Left ventricle myocardium superior (tissue), 1 donor: ENCODE data around the gene ZNF860. TPM values are rescaled to one million over a fixed set of nuclear protein-coding genes. Genes with fewer than 3 reads are reported as not detected.

Experiments
- ATAC-seq: fragments of 200-7000 bp; cut with Tn5 transposase; one replicate; pipeline ENCODE4 v1.9.1; 2020; ENCODE audit warnings: mild to moderate bottlenecking, moderate library complexity
- DNase-seq: peaks from one replicate; pipeline ENCODE4 v3.0.0-alpha.2; 2020
- intact Hi-C: fragments of 100-400 bp; cut with micrococcal nuclease; formaldehyde crosslinking; loops from one replicate; pipeline ENCODE4 v1.11.0; 2022
- total RNA-seq: library from RNA; stranded (reverse); fragmentation: NEBNext Ultra II Directional; extraction: Animal tissue kit (Norgen Biotek cat#: 25700); gene quantifications from one replicate; pipeline ENCODE4 v1.2.1, GENCODE V29; 2021
- donor health status: DM: no; HTN: yes; CAD: no; lungs with severe emphysema.

Gene ZNF860
- total RNA-seq, 1 donor from 2014 or later, result 0.17 TPM

DNA sequence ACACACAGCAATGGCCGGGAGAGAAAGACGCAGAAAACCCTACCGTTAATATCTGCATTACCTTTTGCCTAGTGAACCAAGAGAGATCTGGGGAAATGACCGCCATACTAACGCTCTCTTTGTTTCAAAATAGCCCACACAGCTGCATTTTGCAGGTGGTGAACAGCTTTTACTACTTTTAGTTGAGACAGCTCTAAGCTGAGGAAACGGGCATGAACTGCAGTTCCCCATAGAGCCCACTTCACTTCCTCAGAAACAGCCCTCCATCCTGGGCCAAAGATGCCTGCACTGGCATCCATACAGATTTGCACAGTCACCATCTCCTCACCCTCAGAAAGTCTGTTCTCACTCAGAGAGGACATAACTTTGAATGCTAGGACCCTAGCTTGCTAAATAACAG, 45.0 kb downstream of the ZNF860 start:
- no peak for ATAC-seq
- intact Hi-C loops, result no loop called here
- no peak for DNase-seq

DNA sequence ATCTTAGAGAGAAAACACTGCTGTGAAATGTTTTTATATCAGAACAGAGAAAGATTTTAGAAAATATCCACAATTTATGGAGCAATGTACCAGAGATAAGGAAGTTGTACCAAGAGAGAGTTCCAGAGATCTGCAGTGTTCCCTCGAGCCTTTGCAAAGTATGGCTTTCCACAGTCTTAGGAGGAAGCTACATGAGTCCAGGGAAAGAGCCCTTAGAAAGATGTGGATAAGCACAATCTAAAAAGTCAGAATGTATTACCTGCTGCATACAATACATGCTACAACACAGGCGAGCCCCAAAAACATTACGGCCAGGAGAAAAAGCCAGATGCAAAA, 56.4 kb downstream of the ZNF860 start:
- ATAC-seq, result peak; percentile 30
- intact Hi-C loops, result no loop called here
- no peak for DNase-seq

DNA sequence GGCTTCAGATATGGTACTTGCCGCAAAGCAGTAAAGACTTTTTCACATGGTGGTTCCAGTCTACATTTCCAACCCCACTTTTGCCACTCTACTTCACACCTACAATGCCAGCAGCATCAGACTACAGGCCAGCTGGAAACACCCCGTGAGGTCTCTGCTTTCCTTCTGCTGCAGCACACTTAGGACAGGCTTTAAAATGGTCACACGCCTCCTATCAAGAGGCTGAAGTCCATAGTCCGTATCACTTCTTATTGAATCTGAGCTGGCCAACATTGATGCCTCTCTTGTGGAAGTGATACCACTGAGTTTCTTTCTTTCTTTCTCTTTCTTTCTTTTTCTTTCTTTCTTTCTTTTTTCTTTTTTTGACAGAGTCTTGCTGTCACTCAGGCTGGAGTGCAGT, 59.8 kb downstream of the ZNF860 start:
- intact Hi-C loops, result no loop called here
- ATAC-seq (no peak), DNase-seq (no peak)

Other genes starting within 250 kb of the ZNF860 start
- 5.3 TPM for gene OSBPL10, start 488 bp upstream of the ZNF860 start, total RNA-seq
- gene GPD1L, start 124.9 kb downstream of the ZNF860 start, total RNA-seq, result 246 TPM